ENCODE results near the gene PRPSAP2.

PRPSAP2 gene

DNA sequence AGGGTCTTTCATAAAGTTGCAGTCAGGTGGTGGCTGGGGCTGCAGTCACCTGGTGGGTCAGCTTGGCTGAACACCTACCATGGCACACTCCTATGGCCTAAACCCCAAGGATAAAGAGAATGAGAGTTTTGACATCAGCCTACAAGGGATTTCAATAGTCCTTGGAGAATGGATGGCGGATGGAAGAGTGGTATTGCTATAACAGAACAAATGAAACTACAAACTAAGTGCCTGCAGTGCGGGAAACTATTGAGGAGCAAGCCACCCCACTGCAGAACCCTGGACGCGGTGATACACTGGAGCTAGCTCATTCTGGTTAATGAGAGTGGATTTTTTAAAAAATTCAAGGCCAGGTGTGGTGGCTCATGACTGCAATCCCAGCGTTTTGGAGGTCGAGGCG, 3.0 kb upstream of the PRPSAP2 start:
- no peak overlapping the region; the same call in 1 of the 2 replicates for H3K4me3 ChIP-seq (ENCODE audit: low read depth, low read length)
- no peak for DNase-seq (ENCODE audit: low read depth)
- TF ChIP-seq, protein P1, sequence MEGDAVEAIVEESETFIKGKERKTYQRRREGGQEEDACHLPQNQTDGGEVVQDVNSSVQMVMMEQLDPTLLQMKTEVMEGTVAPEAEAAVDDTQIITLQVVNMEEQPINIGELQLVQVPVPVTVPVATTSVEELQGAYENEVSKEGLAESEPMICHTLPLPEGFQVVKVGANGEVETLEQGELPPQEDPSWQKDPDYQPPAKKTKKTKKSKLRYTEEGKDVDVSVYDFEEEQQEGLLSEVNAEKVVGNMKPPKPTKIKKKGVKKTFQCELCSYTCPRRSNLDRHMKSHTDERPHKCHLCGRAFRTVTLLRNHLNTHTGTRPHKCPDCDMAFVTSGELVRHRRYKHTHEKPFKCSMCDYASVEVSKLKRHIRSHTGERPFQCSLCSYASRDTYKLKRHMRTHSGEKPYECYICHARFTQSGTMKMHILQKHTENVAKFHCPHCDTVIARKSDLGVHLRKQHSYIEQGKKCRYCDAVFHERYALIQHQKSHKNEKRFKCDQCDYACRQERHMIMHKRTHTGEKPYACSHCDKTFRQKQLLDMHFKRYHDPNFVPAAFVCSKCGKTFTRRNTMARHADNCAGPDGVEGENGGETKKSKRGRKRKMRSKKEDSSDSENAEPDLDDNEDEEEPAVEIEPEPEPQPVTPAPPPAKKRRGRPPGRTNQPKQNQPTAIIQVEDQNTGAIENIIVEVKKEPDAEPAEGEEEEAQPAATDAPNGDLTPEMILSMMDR (IDR thresholded peaks at IDR 0.05; ENCODE audit: low read depth, low read length, missing control alignments): no peak

DNA sequence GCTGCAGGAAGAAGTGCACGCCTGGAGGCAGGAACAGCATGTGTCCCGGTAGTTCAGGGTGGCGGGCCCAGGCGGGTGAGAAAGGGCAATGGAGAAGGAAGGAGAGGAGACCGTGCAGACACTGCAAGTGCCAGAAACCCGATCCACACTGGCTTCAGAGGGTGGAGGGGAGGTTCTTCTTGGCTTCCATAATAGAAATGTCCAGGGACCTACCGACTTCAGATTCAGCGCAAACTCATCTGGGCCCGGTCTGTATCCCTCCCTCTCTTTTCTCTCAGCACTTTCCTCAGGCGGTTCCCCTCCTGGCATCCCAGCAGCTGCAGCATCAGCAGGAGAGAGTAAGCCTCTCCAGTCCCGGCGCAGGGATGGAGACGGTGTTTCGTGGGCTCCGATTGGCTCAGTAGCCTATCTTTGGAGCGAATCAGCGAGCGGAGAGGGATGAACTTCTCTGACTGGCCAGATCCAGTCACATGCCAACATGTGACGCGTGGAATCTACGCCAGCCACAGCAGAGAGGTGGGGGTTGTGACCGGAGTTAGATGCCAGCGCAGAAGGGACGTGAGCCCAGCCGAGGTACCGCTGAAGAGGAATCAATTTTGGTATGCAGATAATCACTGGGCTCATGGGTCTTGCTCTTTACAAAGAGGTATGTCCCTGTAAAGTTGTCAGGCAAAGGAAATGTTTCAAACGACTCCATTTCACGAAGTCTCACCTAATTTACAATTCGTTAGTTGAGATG, 1.9 kb upstream of the PRPSAP2 start:
- TF ChIP-seq, protein P1 (IDR thresholded peaks at IDR 0.05; ENCODE audit: low read depth, low read length, missing control alignments): no peak
- DNase-seq (ENCODE audit: low read depth): peak; percentile 84
- H3K4me3 ChIP-seq (ENCODE audit: low read depth, low read length): peak overlapping the region; percentile 66

- TF ChIP-seq, protein P1 (IDR thresholded peaks at IDR 0.05; ENCODE audit: low read depth, low read length, missing control alignments): no peak
- no peak for DNase-seq (ENCODE audit: low read depth)
- H3K4me3 ChIP-seq (ENCODE audit: low read depth, low read length): peak overlapping the region; percentile 66
Observed at GRCh38 chr17:18856570-18856915, 1.4 kb upstream of the PRPSAP2 start.

DNA sequence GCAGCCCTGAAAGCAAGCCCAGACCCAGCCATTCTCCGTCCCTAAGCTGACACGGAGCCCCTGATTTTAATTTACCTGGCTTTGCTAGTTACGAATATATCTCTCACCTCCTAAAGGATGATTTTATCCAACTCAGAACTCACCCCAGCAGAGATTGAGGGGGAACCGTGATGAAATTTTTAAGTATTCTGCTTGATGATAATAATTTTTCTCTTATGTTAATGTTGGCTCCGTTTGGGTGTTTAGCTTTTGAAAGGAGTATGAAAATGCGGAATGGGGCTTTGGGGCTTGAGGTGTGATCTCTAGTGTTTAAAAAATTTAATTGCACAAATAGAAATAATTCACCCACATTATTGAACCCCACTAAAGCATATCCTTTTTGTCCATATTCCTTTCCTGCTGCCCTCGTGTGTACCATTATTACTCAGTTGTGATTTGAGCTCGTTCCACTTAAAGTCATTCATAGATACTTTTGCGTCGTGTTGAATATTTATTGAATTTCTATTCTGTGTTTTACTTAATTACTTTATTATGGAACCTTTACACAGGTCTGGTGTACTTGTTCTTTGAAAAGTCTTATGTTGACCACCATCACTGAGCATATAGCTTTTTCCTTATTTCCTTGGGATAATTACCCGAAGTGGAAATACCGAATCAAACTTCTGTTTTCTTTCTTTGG, 775 bp downstream of the PRPSAP2 start:
- peak overlapping the region; percentile 65 for H3K4me3 ChIP-seq (ENCODE audit: low read depth, low read length)
- TF ChIP-seq, protein P1 (IDR thresholded peaks at IDR 0.05; ENCODE audit: low read depth, low read length, missing control alignments): no peak
- no peak for DNase-seq (ENCODE audit: low read depth)

GRCh38 chr17:18859256-18859655, 1.3 kb downstream of the PRPSAP2 start:
- no peak for DNase-seq (ENCODE audit: low read depth)
- TF ChIP-seq, protein P1 (IDR thresholded peaks at IDR 0.05; ENCODE audit: low read depth, low read length, missing control alignments): no peak
- peak overlapping the region; percentile 65 for H3K4me3 ChIP-seq (ENCODE audit: low read depth, low read length)

DNA sequence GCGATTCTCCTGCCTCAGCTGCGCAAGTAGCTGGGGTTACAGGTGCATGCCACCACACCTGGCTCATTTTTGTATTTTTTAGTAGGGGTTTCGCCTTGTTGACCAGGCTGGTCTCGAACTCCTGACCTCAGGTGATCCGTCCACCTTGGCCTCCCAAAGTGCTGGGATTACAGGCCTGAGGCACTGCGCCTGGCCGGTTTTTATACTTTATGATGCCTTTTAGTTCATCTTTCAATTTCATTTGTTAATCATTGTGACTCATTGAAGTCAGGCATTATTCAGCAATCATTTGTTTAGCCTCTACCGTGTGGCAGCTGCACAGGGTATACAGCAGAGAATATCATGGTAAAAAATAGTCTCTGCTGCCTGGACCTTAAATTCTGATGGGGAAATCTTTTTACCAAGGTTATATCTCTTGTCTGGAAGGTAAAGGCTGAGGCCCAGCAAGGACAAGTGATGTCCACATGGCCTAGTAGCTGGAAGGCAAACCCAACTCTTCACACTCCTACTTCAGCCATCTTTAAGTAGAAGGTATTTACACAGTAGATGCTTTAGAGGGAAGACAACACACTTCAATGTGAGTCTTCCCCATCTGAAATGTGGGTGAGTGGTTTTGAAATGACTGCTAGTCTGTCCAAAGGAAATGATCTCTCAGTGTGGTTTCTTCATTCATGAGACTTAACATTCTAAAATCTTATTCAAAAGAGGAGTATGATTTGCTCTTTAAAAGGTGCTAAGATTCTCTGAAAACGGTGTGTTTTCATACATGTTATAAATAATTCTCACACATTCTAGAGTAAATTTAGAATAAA, 2.4 kb downstream of the PRPSAP2 start:
- TF ChIP-seq, protein P1 (IDR thresholded peaks at IDR 0.05; ENCODE audit: low read depth, low read length, missing control alignments): no peak
- peak; percentile 75 for DNase-seq (ENCODE audit: low read depth)
- H3K4me3 ChIP-seq (ENCODE audit: low read depth, low read length): peak overlapping the region; percentile 28; the same call in 1 of the 2 replicates

Measured in GM12864 (cell line).